AG10803 (cell line): Measurements from ENCODE around the gene NRTN.

Source experiments
- DNase-seq: peaks from one replicate; pipeline ENCODE4 v3.0.0; 2010; ENCODE audit warnings: low read depth
- H3K4me3 ChIP-seq: 2 replicates; pipeline ENCODE4 v1.5.1; 2011; ENCODE audit warnings: mild to moderate bottlenecking, low read length, control low read depth
- TF ChIP-seq, protein P1 (sequence below): conservative IDR thresholded peaks from 2 replicates; pipeline ENCODE4 v1.5.1; 2011; ENCODE audit warnings: mild to moderate bottlenecking, low read length, control low read depth, inconsistent platforms

The NRTN gene

DNA sequence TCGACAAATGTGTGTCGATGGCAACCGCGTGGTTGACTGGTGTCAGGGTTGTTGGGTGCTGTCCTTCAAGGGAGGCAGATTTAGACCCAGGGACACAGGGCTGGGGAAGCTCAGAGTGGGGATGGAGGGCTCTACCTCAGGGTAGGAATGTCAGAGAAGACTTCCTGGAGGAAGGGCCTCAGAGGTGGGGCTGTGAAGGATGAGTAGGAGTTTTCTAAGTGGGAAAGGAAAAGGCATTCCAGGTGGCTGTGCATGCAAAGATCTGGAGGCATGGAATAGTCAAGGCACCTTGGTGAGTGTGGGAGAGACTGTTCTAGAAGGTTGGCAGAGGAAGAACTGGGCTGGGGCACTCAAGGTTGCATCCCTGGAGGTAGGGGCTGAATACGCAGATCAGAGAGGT is 2.0 kb downstream of the NRTN start:
- no peak overlapping the region for H3K4me3 ChIP-seq

DNA sequence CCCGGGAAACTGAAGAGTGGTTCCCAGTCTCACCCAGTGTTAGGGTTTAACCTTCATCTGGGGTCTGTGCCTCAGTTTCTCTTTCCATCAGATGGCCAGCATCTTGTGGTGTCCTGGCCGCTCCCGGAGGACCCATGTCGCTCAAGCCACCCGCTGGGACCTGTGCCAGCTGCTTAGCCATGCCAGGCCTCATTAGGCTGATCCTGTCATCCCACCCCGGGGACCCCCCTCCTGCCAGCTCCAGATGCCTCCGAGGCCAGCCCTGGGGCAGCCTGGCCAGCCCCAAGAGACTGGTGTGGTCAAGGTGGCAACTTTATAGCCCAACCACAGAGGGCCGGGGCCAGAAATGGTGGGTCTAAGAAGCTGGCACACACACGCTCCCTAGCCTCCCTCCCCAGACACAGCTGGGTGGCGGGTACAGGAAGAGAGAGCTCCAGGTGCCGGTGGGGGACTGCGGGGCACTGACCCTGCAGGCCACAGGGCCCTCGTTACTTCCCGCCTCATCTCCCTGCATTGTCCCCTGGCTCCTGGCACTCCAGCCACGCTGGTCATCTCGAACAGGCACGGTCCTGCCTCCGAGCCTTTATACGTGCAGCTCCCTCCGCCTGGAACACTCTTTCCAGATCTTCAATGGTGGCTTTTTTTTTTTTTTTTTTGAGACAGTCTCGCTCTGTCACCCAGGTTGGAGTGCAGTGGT is 3.4 kb downstream of the NRTN start:
- no peak overlapping the region for H3K4me3 ChIP-seq
- TF ChIP-seq, protein P1, sequence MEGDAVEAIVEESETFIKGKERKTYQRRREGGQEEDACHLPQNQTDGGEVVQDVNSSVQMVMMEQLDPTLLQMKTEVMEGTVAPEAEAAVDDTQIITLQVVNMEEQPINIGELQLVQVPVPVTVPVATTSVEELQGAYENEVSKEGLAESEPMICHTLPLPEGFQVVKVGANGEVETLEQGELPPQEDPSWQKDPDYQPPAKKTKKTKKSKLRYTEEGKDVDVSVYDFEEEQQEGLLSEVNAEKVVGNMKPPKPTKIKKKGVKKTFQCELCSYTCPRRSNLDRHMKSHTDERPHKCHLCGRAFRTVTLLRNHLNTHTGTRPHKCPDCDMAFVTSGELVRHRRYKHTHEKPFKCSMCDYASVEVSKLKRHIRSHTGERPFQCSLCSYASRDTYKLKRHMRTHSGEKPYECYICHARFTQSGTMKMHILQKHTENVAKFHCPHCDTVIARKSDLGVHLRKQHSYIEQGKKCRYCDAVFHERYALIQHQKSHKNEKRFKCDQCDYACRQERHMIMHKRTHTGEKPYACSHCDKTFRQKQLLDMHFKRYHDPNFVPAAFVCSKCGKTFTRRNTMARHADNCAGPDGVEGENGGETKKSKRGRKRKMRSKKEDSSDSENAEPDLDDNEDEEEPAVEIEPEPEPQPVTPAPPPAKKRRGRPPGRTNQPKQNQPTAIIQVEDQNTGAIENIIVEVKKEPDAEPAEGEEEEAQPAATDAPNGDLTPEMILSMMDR = no peak

More for the DNA sequence above, 2.0 kb downstream of the NRTN start:
- no peak for DNase-seq
- TF ChIP-seq, protein P1 = no peak

DNA sequence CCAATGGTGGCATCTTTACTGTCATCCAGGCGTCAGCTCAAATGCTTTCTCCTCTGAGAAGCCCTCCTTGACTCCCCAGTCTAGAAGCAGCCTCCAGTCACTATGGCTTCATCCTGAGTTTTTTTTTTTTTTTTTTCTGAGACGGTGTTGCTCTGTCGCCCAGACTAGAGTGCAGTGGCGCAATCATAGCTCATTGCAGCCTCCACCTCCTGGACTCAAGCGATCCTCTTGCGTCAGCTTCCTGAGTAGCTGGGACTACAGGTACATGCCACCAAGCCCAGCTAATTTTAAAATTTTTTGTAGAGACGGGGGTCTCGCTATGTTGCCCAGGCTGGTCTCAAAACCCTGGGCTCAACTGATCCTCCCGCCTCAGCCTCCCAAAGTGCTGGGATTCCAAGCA is 4.2 kb downstream of the NRTN start:
- TF ChIP-seq, protein P1 = no peak
- H3K4me3 ChIP-seq = no peak overlapping the region
- no peak for DNase-seq

More for the DNA sequence above, 3.4 kb downstream of the NRTN start:
- DNase-seq = no peak

DNA sequence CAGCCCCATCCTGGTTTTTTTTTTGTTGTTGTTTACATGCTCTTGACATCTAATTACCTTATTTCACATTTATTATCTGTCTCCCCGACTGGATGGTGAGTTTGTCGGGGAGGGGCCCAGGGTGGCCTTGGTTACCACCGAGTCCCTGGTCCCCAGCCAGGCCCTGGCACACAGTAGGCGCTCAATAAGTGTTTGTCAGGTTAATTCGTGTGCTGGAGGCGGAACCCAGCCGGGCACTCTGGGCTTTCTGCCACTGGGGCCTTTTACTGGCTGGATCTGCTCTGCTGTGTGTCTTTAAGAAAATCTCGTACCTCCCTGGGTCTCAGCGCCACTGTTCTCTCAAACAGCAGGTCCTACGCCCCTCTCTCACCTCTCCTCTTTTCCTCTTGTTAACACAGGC is 4.6 kb downstream of the NRTN start:
- no peak for DNase-seq
- TF ChIP-seq, protein P1 = no peak
- H3K4me3 ChIP-seq = no peak overlapping the region

DNA sequence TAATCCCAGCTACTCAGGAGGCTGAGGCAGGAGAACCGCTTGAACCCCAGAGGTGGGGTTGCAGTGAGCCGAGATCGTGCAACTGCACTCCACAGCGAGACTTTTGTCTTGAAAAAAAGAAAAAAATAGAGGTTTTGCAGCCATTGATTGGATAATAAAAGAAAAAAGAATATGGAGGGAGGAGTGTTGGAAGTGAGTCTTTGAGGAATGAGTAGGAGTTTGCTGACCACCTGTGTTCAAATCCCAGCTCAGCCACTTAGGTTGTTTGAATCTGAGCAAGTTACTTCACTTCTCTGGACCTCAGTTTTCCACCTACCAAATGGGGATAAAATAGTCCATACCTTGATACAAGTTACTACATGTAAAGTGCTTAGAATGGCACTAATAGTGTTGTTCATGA is 6.2 kb downstream of the NRTN start:
- H3K4me3 ChIP-seq = no peak overlapping the region
- DNase-seq = no peak
- TF ChIP-seq, protein P1 = no peak

DNA sequence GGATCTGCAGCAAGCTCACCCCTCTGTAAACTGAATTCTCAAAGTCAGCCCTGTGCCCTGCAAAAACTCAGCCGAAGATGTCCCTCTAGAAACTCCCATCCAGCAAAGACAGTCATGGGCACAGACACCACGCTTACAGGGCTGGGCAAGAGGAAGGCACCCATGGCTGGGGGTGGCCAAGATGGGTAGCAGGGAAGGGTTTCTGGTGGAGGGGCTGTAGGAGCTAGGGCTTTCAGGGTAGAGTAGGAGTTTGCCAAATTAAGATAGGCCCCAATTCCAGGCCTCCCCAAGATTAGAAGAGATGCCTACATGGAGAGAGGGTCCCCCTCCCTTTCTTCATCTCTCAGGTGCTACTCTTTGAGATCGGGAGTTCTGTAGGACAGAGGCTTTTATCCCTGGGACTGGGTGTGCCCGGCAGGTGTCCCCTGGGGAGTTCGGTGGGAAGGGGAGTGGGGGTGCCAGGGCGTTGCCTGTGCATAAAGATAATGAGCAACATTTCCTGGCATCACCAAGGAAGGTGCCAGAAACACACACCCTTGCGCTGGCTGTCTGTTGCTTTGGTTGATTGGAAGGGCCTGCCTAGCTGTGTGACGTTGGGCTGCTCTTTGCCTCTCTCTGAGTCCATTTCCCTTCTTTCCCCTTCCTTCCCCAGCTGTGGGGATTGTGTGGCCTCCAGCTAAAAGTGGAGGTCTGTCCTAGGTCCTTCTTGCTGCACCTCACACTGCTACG is 9.4 kb downstream of the NRTN start:
- TF ChIP-seq, protein P1 = no peak
- no peak overlapping the region for H3K4me3 ChIP-seq
- no peak for DNase-seq

DNA sequence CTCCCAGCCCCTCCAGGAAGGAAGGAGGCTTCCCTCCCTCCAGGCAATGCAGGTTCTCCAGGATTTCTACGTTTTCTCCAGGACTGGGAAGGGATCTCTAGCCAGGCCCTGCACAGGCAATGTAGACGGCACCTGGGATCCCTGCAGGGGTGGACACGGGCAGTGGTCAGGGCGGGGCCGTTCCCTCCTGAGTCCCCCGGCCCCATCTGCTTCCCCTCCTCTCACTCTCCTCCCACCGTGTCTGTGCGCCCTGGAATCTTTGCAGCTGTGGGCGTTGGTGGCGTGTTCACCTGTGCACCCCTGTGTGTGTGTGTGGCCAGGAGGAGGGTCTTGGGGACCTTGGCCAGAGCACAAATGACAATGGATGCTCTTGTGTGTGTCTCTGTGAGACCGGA is 10.0 kb downstream of the NRTN start:
- no peak for DNase-seq
- H3K4me3 ChIP-seq = no peak overlapping the region
- TF ChIP-seq, protein P1 = no peak
